SK-N-SH (cell line): ENCODE data around the gene ZXDA. TPM values are rescaled to one million over a fixed set of nuclear protein-coding genes. Genes with fewer than 3 reads are reported as not detected.
A peak's percentile ranks its signal among the peaks of the same experiment; 100 is the strongest.

Source experiments
- CTCF ChIA-PET: fragments of 300-600, 350-600 bp; formaldehyde crosslinking; extraction: SDS; loops from one replicate; lab custom pipeline; 2021; lab: Yijun Ruan, JAX
- POLR2A ChIA-PET: fragments of 350-600 bp; sonication (Branson Sonifier 250); formaldehyde crosslinking; extraction: SDS; loops from one replicate; lab custom pipeline; 2020; ENCODE audit warnings: antibody characterized with exemption, inconsistent platforms; lab: Yijun Ruan, JAX
- DNase-seq: peaks from one replicate; pipeline ENCODE4 v3.0.0; 2012
- H2AFZ ChIP-seq: fragments of 200-600 bp; sonication (generic); 2 replicates; pipeline ENCODE4 v1.8.1; 2016; ENCODE audit warnings: antibody characterized with exemption, mild to moderate bottlenecking, low read depth
- H3F3A ChIP-seq: fragments of 200-600 bp; sonication (generic); replicated peaks from 2 replicates; pipeline ENCODE3; 2016; ENCODE audit warnings: antibody characterized with exemption, mild to moderate bottlenecking; ENCODE audit not compliant: insufficient read depth
- H3K27ac ChIP-seq, 2 experiments: fragments of 200-500 bp in 1 of 2; fragments of 200-600 bp in 1 of 2; sonication (Bioruptor generic) in 1 of 2; sonication (generic), shearing (Covaris generic) in 1 of 2; 2 replicates each; pipeline versions ENCODE4 v1.5.1 to v1.6.1; 2014 to 2016; ENCODE audit warnings: low read depth in 2 of 2, inconsistent platforms in 1 of 2, low read length in 1 of 2, mild to moderate bottlenecking in 1 of 2, mixed read lengths in 1 of 2
- H3K27me3 ChIP-seq: fragments of 200-600 bp; sonication (generic), shearing (Covaris generic); 2 replicates; pipeline ENCODE4 v1.6.1; 2016; ENCODE audit warnings: mixed run types; ENCODE audit not compliant: insufficient read depth
- H3K36me3 ChIP-seq, 2 experiments: fragments of 200-500 bp in 1 of 2; fragments of 200-600 bp in 1 of 2; sonication (Bioruptor generic) in 1 of 2; sonication (generic) in 1 of 2; replicated peaks in 1 of 2; 2 replicates each; pipeline versions ENCODE3 to v1.5.1; 2014 to 2016; ENCODE audit warnings: low read length in 1 of 2, mild to moderate bottlenecking in 1 of 2; ENCODE audit not compliant: insufficient read depth in 2 of 2, control insufficient read depth in 1 of 2
- H3K4me1 ChIP-seq, 2 experiments: fragments of 200-500 bp in 1 of 2; fragments of 200-600 bp in 1 of 2; sonication (Bioruptor generic) in 1 of 2; sonication (generic), shearing (Covaris generic) in 1 of 2; 2 replicates each; pipeline versions ENCODE4 v1.5.1 to v1.6.1; 2014 to 2016; ENCODE audit warnings: low read depth in 1 of 2, low read length in 1 of 2, mixed run types in 1 of 2; ENCODE audit not compliant: insufficient read depth in 2 of 2, control insufficient read depth in 1 of 2
- H3K4me2 ChIP-seq: fragments of 200-600 bp; sonication (generic), shearing (Covaris generic); 2 replicates; pipeline ENCODE4 v1.6.1; 2017; ENCODE audit warnings: mixed run types
- H3K4me3 ChIP-seq, 2 experiments: fragments of 200-500 bp in 1 of 2; fragments of 200-600 bp in 1 of 2; sonication (Bioruptor generic) in 1 of 2; sonication (generic), shearing (Covaris generic) in 1 of 2; 2 replicates each; pipeline versions ENCODE4 v1.5.1 to v1.8.1; 2014 to 2016; ENCODE audit warnings: low read depth in 2 of 2, inconsistent platforms in 1 of 2, low read length in 1 of 2, mild to moderate bottlenecking in 1 of 2, mixed read lengths in 1 of 2, moderate library complexity in 1 of 2
- H3K79me2 ChIP-seq: fragments of 200-600 bp; sonication (generic); 2 replicates; pipeline ENCODE4 v1.8.1; 2017; ENCODE audit warnings: mild to moderate bottlenecking; ENCODE audit not compliant: insufficient read depth
- H3K9ac ChIP-seq: fragments of 200-600 bp; sonication (generic); 2 replicates; pipeline ENCODE4 v1.6.1; 2017; ENCODE audit warnings: mixed run types
- H3K9me2 ChIP-seq: fragments of 200-600 bp; sonication (generic); 2 replicates; pipeline ENCODE4 v1.6.1; 2017; ENCODE audit warnings: mixed run types
- H3K9me3 ChIP-seq: fragments of 200-600 bp; sonication (generic); 2 replicates; pipeline ENCODE4 v1.6.1; 2017; ENCODE audit warnings: mixed run types, mild to moderate bottlenecking, moderate library complexity
- H4K20me1 ChIP-seq: fragments of 200-600 bp; sonication (generic); 2 replicates; pipeline ENCODE4 v1.6.1; 2017; ENCODE audit warnings: mild to moderate bottlenecking, mixed run types; ENCODE audit not compliant: insufficient read depth
- CHD2 ChIP-seq: fragments of 150-350 bp; IDR thresholded peaks from 2 replicates; pipeline ENCODE4 v1.6.1; 2018; ENCODE audit warnings: low read length; ENCODE audit not compliant: partially characterized antibody
- EP300 ChIP-seq, 2 experiments: IDR thresholded peaks; 2 replicates each; pipeline versions ENCODE4 v1.4.0 to v1.6.1; 2012; ENCODE audit warnings: borderline replicate concordance in 1 of 2, low read depth in 1 of 2, low read length in 1 of 2
- FOXJ3 ChIP-seq: sonication (generic); formaldehyde crosslinking; IDR thresholded peaks from 2 replicates; pipeline ENCODE4 v1.5.1; 2020; ENCODE audit warnings: mild to moderate bottlenecking, missing genetic modification reagents
- FOXM1 ChIP-seq: IDR thresholded peaks from 2 replicates; pipeline ENCODE4 v1.4.0; 2012; ENCODE audit warnings: low read depth, mild to moderate bottlenecking
- GABPA ChIP-seq: IDR thresholded peaks from 2 replicates; pipeline ENCODE4 v1.4.0; 2012; ENCODE audit warnings: low read depth, mild to moderate bottlenecking
- GATA2 ChIP-seq: sonication (generic); formaldehyde crosslinking; IDR thresholded peaks from 2 replicates; pipeline ENCODE4 v1.5.0; 2020; ENCODE audit warnings: mild to moderate bottlenecking, missing genetic modification reagents
- MEF2A ChIP-seq: IDR thresholded peaks from 2 replicates; pipeline ENCODE4 v1.4.0; 2012; ENCODE audit warnings: low read depth, borderline replicate concordance
- MXI1 ChIP-seq: IDR thresholded peaks from 2 replicates; pipeline ENCODE4 v1.6.1; 2012; ENCODE audit warnings: mild to moderate bottlenecking, low read depth, low read length, improper control_type of control experiment
- NFIC ChIP-seq: IDR thresholded peaks from 2 replicates; pipeline ENCODE4 v1.4.0; 2012; ENCODE audit warnings: borderline replicate concordance
- NRF1 ChIP-seq: IDR thresholded peaks from 2 replicates; pipeline ENCODE4 v1.6.1; 2012; ENCODE audit warnings: low read depth, mild to moderate bottlenecking, low read length
- RXRA ChIP-seq: IDR thresholded peaks from 2 replicates; pipeline ENCODE4 v1.4.0; 2012; ENCODE audit warnings: low read depth, mild to moderate bottlenecking, borderline replicate concordance
- SIN3A ChIP-seq: IDR thresholded peaks from 2 replicates; pipeline ENCODE4 v1.6.1; 2012; ENCODE audit warnings: low read depth, mild to moderate bottlenecking, low read length, moderate library complexity, borderline replicate concordance
- SMC3 ChIP-seq: IDR thresholded peaks from 2 replicates; pipeline ENCODE4 v1.6.1; 2012; ENCODE audit warnings: low read depth, low read length, improper control_type of control experiment
- TAF1 ChIP-seq: IDR thresholded peaks from 2 replicates; pipeline ENCODE4 v1.6.1; 2012; ENCODE audit warnings: low read depth, mild to moderate bottlenecking, low read length, moderate library complexity, borderline replicate concordance
- TCF12 ChIP-seq: IDR thresholded peaks from 2 replicates; pipeline ENCODE4 v1.4.0; 2012
- TEAD4 ChIP-seq: IDR thresholded peaks from 2 replicates; pipeline ENCODE4 v1.4.0; 2012; ENCODE audit warnings: mild to moderate bottlenecking, borderline replicate concordance; ENCODE audit not compliant: insufficient read depth
- YY1 ChIP-seq: IDR thresholded peaks from 2 replicates; pipeline ENCODE4 v1.4.0; 2012; ENCODE audit warnings: low read depth, mild to moderate bottlenecking
- WGBS: methylation state at CpG from one replicate; pipeline ENCODE4 v1.1.6; 2017; ENCODE audit warnings: low lambda C conversion rate; 5-methylcytosine and 5-hydroxymethylcytosine counted together
- polyA plus RNA-seq, 3 experiments: library from polyadenylated mRNA; depleted of rRNA; stranded (reverse); fragments of >200 nt; gene quantifications; 2 replicates each; pipeline ENCODE4 v1.2.3, GENCODE V29; 2012
- TF ChIP-seq, protein P1 (sequence below): IDR thresholded peaks from 2 replicates; pipeline ENCODE4 v1.6.1; 2012; ENCODE audit warnings: mild to moderate bottlenecking, low read depth, low read length, moderate library complexity
- TF ChIP-seq, protein P2 (sequence below): IDR thresholded peaks from 2 replicates; pipeline ENCODE4; 2012

ZXDA gene
- polyA plus RNA-seq, 1 of the 3 experiments (the other 2 are of a cell fraction), result 0.84 TPM

DNA sequence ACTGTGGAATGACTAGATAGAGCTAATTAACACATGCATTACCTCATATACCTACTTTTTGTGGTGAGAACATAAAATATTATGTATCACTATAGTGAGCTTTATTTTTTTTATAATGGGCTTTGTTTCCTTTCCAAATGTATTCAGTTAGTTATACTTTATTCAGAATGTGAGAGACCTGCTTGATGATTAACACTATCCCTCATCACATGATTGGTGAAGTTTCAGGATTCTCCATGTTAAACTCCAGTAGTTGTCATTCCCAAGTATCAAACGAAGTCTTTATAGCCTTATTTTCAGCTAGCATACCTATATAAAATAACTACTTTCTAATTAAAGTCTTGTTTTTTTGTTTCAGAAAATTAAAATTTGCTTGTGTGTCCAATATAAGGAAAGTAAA lies 8.8 kb downstream of the ZXDA start:
- 40% methylated on average over 1 of the region's 1 CpG for WGBS
- Histone ChIP-seq H3K9me3 (no peaks in the 10 kb centered on the region), H3K36me3 (no peaks in the 10 kb centered on the region), H2AFZ (no peak overlapping the region), H3K9me2 (no peaks in the 10 kb centered on the region), H3K4me2 (no peak overlapping the region), H3F3A (peaks cover 12% of the 10 kb centered on the region), H3K27me3 (no peaks in the 10 kb centered on the region), H4K20me1 (no peaks in the 10 kb centered on the region), H3K79me2 (peaks cover 12% of the 10 kb centered on the region), H3K4me3 (no peak overlapping the region), H3K27ac (peak overlapping the region in 1 of 2 experiments; percentile 22; a peak in 1 of 4 replicates), H3K4me1 (no peaks in the 10 kb centered on the region; a peak in 2 of 4 replicates), H3K9ac (no peak overlapping the region)
- TF ChIP-seq TCF12 (no peak), SMC3 (no peak), FOXM1 (no peak), YY1 (no peak), MXI1 (no peak), FOXJ3 (CRISPR knock-in tag) (no peak), CHD2 (no peak), TAF1 (no peak), TEAD4 (no peak), GABPA (no peak)
- TF ChIP-seq, protein P1, sequence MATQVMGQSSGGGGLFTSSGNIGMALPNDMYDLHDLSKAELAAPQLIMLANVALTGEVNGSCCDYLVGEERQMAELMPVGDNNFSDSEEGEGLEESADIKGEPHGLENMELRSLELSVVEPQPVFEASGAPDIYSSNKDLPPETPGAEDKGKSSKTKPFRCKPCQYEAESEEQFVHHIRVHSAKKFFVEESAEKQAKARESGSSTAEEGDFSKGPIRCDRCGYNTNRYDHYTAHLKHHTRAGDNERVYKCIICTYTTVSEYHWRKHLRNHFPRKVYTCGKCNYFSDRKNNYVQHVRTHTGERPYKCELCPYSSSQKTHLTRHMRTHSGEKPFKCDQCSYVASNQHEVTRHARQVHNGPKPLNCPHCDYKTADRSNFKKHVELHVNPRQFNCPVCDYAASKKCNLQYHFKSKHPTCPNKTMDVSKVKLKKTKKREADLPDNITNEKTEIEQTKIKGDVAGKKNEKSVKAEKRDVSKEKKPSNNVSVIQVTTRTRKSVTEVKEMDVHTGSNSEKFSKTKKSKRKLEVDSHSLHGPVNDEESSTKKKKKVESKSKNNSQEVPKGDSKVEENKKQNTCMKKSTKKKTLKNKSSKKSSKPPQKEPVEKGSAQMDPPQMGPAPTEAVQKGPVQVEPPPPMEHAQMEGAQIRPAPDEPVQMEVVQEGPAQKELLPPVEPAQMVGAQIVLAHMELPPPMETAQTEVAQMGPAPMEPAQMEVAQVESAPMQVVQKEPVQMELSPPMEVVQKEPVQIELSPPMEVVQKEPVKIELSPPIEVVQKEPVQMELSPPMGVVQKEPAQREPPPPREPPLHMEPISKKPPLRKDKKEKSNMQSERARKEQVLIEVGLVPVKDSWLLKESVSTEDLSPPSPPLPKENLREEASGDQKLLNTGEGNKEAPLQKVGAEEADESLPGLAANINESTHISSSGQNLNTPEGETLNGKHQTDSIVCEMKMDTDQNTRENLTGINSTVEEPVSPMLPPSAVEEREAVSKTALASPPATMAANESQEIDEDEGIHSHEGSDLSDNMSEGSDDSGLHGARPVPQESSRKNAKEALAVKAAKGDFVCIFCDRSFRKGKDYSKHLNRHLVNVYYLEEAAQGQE, result no peak
- TF ChIP-seq, protein P2, sequence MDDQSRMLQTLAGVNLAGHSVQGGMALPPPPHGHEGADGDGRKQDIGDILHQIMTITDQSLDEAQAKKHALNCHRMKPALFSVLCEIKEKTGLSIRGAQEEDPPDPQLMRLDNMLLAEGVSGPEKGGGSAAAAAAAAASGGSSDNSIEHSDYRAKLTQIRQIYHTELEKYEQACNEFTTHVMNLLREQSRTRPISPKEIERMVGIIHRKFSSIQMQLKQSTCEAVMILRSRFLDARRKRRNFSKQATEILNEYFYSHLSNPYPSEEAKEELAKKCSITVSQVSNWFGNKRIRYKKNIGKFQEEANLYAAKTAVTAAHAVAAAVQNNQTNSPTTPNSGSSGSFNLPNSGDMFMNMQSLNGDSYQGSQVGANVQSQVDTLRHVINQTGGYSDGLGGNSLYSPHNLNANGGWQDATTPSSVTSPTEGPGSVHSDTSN, result no peak
- DNase-seq, result no peak
- CTCF ChIA-PET, result no interaction called here
- POLR2A ChIA-PET, result no interaction called here

DNA sequence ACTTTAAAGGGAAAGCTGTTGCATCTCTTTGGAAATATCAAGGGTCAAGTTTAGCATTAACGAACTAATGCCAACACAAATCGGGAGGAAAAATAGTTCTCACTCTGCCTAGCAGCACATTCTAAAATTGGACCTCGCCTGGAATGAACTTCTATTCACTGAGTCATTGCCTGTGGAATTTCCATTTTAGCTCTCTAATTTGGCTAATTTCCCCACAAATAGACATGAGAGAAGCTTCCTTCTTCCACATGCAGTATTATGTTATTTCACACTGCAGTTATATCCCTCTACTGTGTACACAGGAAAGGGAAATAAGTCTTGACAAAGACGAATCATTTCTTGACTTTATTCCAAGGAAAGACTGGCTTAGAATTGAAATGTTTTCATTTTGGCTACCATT lies 9.3 kb downstream of the ZXDA start:
- DNase-seq, result no peak
- Histone ChIP-seq H3K79me2 (peaks cover 12% of the 10 kb centered on the region), H3K4me2 (no peak overlapping the region), H3K4me3 (no peak overlapping the region), H3K27ac (peak overlapping the region in 1 of 2 experiments; percentile 22; a peak in 1 of 4 replicates), H3K36me3 (no peaks in the 10 kb centered on the region), H3K9me3 (no peaks in the 10 kb centered on the region), H3F3A (peaks cover 7% of the 10 kb centered on the region), H3K9me2 (no peaks in the 10 kb centered on the region), H2AFZ (no peak overlapping the region), H3K27me3 (no peaks in the 10 kb centered on the region), H3K4me1 (no peaks in the 10 kb centered on the region; a peak in 2 of 4 replicates), H3K9ac (no peak overlapping the region), H4K20me1 (no peaks in the 10 kb centered on the region)
- TF ChIP-seq MEF2A (no peak), NRF1 (no peak), EP300 (IDR thresholded peaks at IDR 0.05; ENCODE audit: borderline replicate concordance in 1 of 2, low read depth in 1 of 2, low read length in 1 of 2) (no peak), NFIC (no peak), GATA2 (CRISPR knock-in tag) (no peak), TCF12 (no peak), CHD2 (no peak), RXRA (no peak), SIN3A (no peak)
- POLR2A ChIA-PET, result no interaction called here
- CTCF ChIA-PET, result no interaction called here
- 32% methylated on average over 4 of the region's 4 CpGs for WGBS
